ENCODE measurements around the gene FBXO45.
"Not testable (repeated sequence)": the region's sequence is repeated elsewhere in the genome, so short reads cannot be mapped to it uniquely, and the experiment has no call there.

DNA sequence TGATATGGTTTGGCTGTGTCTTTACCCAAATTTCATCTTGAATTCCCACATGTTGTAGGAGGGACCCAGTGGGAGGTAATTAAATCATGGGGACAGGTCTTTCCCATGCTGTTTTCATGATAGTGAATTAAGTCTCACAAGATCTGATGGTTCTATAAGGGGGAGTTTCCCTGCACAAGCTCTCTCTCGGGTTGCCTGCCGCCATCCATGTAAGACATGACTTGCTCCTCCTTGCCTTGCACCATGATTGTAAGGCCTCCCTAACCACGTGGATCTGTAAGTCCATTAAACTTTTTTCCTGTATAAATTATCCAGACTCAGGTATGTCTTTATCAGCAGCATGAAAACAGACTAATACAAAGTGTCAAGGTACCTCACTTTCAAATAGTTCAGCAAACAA, 18.3 kb upstream of the FBXO45 start:
- TF ChIP-seq, protein P1, sequence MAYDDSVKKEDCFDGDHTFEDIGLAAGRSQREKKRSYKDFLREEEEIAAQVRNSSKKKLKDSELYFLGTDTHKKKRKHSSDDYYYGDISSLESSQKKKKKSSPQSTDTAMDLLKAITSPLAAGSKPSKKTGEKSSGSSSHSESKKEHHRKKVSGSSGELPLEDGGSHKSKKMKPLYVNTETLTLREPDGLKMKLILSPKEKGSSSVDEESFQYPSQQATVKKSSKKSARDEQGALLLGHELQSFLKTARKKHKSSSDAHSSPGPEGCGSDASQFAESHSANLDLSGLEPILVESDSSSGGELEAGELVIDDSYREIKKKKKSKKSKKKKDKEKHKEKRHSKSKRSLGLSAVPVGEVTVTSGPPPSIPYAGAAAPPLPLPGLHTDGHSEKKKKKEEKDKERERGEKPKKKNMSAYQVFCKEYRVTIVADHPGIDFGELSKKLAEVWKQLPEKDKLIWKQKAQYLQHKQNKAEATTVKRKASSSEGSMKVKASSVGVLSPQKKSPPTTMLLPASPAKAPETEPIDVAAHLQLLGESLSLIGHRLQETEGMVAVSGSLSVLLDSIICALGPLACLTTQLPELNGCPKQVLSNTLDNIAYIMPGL (CRISPR knock-in tag; IDR thresholded peaks at IDR 0.05; ENCODE audit: borderline replicate concordance): not testable (repeated sequence)
- not testable (repeated sequence) for TF ChIP-seq ZC3H11A (IDR thresholded peaks at IDR 0.05); PHF8 (IDR thresholded peaks at IDR 0.05; ENCODE audit: borderline replicate concordance, low read depth); EP300 (IDR thresholded peaks at IDR 0.05); TP53 (CRISPR knock-in tag; IDR thresholded peaks at IDR 0.05); MAZ (IDR thresholded peaks at IDR 0.05; ENCODE audit: borderline replicate concordance, low read depth, low read length); RAD21 (conservative IDR thresholded peaks at IDR 0.05 in 1 of 2, IDR thresholded peaks at IDR 0.05 in 1 of 2); MYC (IDR thresholded peaks at IDR 0.05; ENCODE audit: borderline replicate concordance, low read length); ZFP36 (IDR thresholded peaks at IDR 0.05; ENCODE audit: borderline replicate concordance, partially characterized antibody)
- TF ChIP-seq, protein P2, sequence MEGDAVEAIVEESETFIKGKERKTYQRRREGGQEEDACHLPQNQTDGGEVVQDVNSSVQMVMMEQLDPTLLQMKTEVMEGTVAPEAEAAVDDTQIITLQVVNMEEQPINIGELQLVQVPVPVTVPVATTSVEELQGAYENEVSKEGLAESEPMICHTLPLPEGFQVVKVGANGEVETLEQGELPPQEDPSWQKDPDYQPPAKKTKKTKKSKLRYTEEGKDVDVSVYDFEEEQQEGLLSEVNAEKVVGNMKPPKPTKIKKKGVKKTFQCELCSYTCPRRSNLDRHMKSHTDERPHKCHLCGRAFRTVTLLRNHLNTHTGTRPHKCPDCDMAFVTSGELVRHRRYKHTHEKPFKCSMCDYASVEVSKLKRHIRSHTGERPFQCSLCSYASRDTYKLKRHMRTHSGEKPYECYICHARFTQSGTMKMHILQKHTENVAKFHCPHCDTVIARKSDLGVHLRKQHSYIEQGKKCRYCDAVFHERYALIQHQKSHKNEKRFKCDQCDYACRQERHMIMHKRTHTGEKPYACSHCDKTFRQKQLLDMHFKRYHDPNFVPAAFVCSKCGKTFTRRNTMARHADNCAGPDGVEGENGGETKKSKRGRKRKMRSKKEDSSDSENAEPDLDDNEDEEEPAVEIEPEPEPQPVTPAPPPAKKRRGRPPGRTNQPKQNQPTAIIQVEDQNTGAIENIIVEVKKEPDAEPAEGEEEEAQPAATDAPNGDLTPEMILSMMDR (IDR thresholded peaks at IDR 0.05): not testable (repeated sequence)
- TF ChIP-seq, protein P3, sequence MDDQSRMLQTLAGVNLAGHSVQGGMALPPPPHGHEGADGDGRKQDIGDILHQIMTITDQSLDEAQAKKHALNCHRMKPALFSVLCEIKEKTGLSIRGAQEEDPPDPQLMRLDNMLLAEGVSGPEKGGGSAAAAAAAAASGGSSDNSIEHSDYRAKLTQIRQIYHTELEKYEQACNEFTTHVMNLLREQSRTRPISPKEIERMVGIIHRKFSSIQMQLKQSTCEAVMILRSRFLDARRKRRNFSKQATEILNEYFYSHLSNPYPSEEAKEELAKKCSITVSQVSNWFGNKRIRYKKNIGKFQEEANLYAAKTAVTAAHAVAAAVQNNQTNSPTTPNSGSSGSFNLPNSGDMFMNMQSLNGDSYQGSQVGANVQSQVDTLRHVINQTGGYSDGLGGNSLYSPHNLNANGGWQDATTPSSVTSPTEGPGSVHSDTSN (IDR thresholded peaks at IDR 0.05): not testable (repeated sequence)
- TF ChIP-seq, protein P4, sequence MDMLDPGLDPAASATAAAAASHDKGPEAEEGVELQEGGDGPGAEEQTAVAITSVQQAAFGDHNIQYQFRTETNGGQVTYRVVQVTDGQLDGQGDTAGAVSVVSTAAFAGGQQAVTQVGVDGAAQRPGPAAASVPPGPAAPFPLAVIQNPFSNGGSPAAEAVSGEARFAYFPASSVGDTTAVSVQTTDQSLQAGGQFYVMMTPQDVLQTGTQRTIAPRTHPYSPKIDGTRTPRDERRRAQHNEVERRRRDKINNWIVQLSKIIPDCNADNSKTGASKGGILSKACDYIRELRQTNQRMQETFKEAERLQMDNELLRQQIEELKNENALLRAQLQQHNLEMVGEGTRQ (IDR thresholded peaks at IDR 0.05): not testable (repeated sequence)

All from A549 (cell line).